ENCODE data around the gene SLIRP.

The SLIRP gene

DNA sequence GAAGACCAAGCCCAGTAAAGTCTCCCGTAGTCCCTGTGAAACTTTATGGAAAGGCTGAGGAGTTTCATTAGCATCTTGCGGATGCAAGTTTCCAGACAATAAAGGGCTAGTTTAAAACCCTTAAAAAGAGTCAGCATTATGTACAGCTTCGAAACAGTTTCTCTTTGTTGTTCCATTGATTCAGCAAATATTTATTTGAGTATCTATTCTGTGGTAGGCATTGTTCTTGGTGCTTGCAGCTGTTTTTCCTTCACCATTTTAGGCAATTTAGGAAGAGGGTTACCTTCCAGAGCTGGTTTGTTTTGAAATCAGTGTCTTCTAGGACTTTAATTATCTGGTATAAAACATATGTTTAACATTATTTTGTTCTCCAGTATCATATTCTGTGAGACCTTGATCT lies 1.5 kb downstream of the SLIRP start:
- DNase-seq (ENCODE audit: low read depth), result no peak
- H3K4me3 ChIP-seq (ENCODE audit: control insufficient read depth, low read depth, low read length), result peak overlapping the region; percentile 7; the same call in 1 of the 2 replicates
- TF ChIP-seq, protein P1, sequence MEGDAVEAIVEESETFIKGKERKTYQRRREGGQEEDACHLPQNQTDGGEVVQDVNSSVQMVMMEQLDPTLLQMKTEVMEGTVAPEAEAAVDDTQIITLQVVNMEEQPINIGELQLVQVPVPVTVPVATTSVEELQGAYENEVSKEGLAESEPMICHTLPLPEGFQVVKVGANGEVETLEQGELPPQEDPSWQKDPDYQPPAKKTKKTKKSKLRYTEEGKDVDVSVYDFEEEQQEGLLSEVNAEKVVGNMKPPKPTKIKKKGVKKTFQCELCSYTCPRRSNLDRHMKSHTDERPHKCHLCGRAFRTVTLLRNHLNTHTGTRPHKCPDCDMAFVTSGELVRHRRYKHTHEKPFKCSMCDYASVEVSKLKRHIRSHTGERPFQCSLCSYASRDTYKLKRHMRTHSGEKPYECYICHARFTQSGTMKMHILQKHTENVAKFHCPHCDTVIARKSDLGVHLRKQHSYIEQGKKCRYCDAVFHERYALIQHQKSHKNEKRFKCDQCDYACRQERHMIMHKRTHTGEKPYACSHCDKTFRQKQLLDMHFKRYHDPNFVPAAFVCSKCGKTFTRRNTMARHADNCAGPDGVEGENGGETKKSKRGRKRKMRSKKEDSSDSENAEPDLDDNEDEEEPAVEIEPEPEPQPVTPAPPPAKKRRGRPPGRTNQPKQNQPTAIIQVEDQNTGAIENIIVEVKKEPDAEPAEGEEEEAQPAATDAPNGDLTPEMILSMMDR (IDR thresholded peaks at IDR 0.05; ENCODE audit: control insufficient read depth, insufficient read depth, low read depth, low read length, missing control alignments), result no peak

DNA sequence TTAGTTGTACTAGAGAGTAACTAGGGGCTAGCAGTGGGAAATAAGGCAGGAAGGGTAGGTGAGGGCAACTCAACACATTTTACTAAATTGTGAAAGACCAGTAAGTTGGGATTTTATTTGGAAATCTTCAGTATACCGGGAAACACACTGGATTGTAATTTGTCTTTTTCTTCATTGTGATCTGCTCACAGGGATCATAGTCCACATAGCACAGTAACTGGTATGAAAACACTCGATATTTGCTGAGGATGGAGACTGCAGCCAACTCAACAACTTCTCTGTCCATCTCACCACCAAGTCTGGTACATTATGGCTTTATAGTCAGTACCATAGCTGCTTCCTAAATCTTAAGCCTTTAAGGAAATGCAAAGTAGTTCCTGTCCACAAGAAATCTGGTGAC lies 2.5 kb downstream of the SLIRP start:
- H3K4me3 ChIP-seq (ENCODE audit: control insufficient read depth, low read depth, low read length), result no peak overlapping the region
- TF ChIP-seq, protein P1 (IDR thresholded peaks at IDR 0.05; ENCODE audit: control insufficient read depth, insufficient read depth, low read depth, low read length, missing control alignments), result no peak
- DNase-seq (ENCODE audit: low read depth), result no peak

DNA sequence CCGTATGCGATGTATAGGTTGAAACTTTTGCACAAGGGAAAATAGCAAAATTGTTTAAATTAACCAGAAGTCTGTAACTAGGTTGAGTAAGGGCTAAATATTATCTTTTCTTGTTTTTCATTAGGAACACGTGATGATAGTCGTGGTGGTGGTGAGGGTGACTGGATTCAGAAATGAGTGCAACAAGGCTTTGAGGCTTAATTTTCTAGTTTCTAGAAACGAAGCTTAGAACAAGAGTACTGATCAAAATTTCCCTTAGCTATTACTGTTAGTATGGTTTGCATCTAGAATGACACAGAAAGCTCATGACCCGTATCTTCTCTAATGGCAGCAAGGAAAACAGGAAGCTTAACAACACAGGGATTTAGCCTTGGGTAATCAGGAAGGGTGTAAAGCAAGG lies 7.0 kb downstream of the SLIRP start:
- no peak overlapping the region for H3K4me3 ChIP-seq (ENCODE audit: control insufficient read depth, low read depth, low read length)
- TF ChIP-seq, protein P1 (IDR thresholded peaks at IDR 0.05; ENCODE audit: control insufficient read depth, insufficient read depth, low read depth, low read length, missing control alignments), result no peak
- DNase-seq (ENCODE audit: low read depth), result no peak

DNA sequence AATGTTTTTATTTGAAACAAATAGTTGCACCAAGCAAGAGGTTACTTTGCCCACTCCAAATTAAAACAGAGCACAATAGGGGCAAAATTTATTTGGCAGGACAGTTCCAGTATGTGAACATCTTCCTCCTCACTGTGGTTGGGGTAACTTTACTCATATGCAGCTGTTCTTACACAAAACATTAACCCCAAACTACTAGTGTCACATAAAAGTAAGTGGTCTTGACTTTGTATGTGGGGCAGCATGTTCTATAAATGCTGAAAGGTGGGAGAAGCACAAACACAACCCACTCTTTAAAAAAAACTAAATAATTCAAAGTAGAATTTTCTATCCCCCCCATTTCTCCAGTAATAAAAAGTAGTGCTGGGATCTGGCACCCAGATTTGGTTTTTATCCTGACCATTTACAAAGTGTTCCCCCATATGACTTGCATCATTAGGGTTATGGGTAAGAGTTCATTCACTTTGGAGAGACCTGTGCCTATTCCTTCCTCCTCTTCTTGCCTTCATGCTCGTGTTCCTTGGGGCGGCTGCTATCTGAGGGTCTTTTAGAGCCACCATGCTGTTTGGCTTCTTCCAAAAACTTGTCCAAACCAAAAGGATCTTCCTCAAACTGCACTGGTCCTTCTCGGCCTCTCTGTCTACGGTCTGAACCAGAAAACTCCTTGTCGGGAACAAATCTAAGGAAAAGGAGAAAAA lies 9.9 kb downstream of the SLIRP start:
- no peak overlapping the region for H3K4me3 ChIP-seq (ENCODE audit: control insufficient read depth, low read depth, low read length)
- TF ChIP-seq, protein P1 (IDR thresholded peaks at IDR 0.05; ENCODE audit: control insufficient read depth, insufficient read depth, low read depth, low read length, missing control alignments), result no peak
- no peak for DNase-seq (ENCODE audit: low read depth)

DNA sequence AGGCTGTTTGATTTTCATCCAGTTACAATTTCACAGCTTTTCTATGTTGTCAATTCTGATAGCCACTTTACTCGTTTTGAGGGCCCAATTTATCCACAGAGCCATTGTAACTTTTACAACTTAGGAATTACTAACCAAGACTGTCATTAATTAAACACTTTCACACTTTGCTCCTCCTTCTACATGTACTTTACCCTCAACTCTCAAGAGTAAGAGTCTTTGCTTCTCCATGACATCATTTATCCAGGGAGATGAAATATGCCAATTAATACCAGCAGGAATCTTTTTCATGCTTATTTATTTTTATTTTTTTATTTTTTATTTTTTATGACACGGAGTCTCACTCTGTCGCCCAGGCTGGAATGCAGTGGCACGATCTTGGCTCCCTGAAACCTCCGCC lies 13.5 kb downstream of the SLIRP start:
- DNase-seq (ENCODE audit: low read depth), result no peak
- H3K4me3 ChIP-seq (ENCODE audit: control insufficient read depth, low read depth, low read length), result no peak overlapping the region
- TF ChIP-seq, protein P1 (IDR thresholded peaks at IDR 0.05; ENCODE audit: control insufficient read depth, insufficient read depth, low read depth, low read length, missing control alignments), result no peak

DNA sequence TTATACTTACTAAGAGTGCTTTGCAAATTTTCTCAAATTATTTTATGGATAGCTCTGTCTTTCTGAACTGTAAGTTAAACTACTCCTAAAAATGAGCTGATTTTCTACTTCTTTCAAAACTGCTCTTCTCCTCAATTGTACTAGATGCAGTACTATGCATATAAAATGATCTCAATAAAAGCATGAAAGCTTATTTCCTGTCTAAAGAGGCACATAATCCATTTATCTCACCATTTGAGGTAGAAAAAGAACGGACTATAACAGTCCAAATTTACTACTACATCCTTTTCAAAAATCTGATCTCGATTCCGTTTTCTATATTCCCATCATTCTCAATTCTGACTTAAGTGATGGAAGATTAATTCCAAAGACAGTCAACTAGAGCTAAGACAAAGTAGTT lies 14.4 kb downstream of the SLIRP start:
- no peak overlapping the region for H3K4me3 ChIP-seq (ENCODE audit: control insufficient read depth, low read depth, low read length)
- TF ChIP-seq, protein P1 (IDR thresholded peaks at IDR 0.05; ENCODE audit: control insufficient read depth, insufficient read depth, low read depth, low read length, missing control alignments), result no peak
- DNase-seq (ENCODE audit: low read depth), result no peak
